ENCODE data around the gene ZNF25.
"Not testable (repeated sequence)": the region's sequence is repeated elsewhere in the genome, so short reads cannot be mapped to it uniquely, and the experiment has no call there.

The ZNF25 gene

GRCh38 chr10:37947526-37947925, 28.9 kb downstream of the ZNF25 start:
- no peak for DNase-seq (ENCODE audit: low read depth, low spot score)

- DNase-seq (ENCODE audit: low read depth, low spot score): no peak
Measured at GRCh38 chr10:37937864-37938263, 38.6 kb downstream of the ZNF25 start.

GRCh38 chr10:37934791-37935190, 41.7 kb downstream of the ZNF25 start:
- DNase-seq (ENCODE audit: low read depth, low spot score): no peak

- no peak for DNase-seq (ENCODE audit: low read depth, low spot score)
Measured at GRCh38 chr10:37930423-37930822, 46.0 kb downstream of the ZNF25 start.

GRCh38 chr10:37908165-37908564, 68.3 kb downstream of the ZNF25 start:
- not testable (repeated sequence) for DNase-seq (ENCODE audit: low read depth, low spot score)

GRCh38 chr10:37906382-37906781, 70.1 kb downstream of the ZNF25 start:
- DNase-seq (ENCODE audit: low read depth, low spot score): no peak

Measured in smooth muscle cell of the brain vasculature (primary cell).